Mesenteric fat pad (tissue), 1 donor: Measurements from ENCODE around the gene DNAH6. TPM values are rescaled to one million over a fixed set of nuclear protein-coding genes. Genes with fewer than 3 reads are reported as not detected.
A peak's percentile ranks its signal among the peaks of the same experiment; 100 is the strongest.

ENCODE experiments used
- DNase-seq: peaks from one replicate; pipeline ENCODE4 v3.0.0-alpha.2; 2020; ENCODE audit warnings: low spot score
- total RNA-seq: library from RNA; stranded (reverse); fragmentation: NEBNext Ultra II Directional; extraction: Animal tissue kit (Norgen Biotek cat#: 25700); gene quantifications from one replicate; pipeline ENCODE4 v1.2.1, GENCODE V29; 2021
- donor health status: DM: yes; HTN: yes; CAD: no.

DNAH6 gene
- total RNA-seq, 1 donor from 2014 or later: 0.77 TPM

DNA sequence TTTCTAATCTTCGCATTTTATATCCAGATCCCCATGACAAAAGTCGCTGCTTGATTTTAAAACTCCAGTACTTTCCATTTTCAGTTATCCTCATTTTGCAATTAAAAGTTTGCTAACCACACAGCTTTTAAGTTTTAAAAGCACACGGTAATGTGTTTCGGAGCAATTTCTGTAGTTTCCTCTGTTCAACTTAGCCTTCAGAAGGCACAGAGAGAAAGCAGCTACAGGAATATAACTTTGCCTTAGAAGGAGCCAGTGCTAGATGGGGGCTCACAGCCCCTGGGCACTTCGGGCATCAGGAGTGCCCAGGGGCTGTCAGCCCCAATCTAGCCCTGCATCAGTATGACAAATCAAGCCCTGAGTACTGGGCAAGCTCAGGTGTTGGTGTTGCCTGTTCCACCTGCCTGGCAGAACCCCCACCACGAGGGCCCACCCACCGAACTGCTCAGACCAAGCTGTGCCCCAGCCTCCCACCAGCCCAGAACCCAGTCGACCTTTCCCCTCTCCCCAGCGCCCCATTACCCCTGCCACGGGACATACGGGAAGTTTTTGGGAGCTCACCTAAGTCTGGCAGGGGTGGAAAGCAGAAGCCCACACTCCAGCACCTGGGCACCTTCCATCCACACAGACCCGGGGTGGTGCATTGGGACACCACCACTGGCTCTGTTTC lies 317.3 kb downstream of the DNAH6 start:
- peak; percentile 45 for DNase-seq

DNA sequence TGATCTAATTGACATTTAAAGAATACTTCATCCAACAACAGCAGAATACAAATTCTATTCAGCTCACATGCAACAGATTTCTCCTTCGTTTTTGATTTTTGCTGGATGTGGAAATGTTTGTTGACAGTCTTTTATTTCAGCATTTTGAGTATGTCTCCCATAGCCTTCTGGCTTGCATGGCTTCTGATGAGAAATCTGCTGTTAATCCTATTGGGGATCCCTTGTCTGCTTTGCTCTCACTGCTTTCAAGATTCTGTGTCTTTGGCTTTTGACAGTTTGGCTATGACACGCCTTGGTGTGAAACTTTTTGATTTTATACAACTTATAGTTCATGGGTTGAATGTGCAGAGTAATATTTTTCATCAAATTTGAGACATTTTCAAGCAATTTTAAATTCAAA lies 319.9 kb downstream of the DNAH6 start:
- no peak for DNase-seq

DNA sequence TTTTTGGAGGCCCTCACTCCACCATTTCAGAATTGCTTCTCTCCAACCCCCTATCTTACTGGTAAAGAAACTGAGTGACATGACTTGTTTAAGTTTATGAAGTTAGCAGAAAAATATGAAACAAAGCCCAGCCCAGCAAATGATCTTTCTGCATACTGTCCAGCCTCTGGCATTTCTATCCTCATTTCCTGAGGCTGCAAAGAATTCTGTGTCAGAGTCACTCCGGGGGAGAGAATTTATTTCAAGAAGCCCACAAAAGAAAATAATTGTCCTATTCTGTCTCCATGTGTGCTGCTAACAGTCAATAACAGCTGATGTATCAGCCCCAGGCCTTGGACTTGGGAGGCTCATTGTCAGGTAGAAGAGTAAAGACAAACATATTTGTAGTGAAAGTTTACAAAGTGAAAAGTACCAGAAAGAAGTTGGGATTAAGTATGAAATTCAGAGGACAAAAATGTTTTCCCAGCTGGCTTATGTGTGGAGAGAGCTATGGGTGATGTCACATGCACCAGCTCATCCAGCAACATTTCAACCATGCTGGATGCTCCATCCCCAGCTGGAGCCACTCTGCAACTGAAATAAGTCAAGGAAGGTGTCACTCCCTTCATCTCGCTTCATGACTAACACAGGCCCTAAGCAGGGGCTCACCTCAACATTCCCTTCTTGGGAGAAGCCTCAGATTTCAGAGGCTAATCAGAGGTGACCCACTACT lies 322.3 kb downstream of the DNAH6 start:
- DNase-seq: no peak

DNA sequence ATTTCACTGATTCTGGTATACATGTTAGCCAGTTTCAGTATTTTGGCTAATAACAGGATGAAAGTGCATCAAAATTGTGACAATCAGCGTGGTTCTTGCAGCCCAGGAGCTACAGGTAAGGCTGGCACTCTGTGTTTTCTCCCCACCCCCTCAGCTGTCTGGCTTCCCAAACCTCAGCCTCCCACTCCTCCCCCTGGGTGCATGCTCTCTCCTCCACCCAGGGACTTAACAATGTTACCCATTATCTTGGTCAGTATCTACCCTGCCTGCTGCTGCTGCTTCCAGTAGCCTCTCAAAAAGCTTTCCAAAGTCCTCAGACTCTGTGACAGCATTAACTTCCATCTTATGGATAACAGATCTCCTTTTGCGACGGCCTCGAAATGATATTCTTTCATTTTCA lies 323.6 kb downstream of the DNAH6 start:
- peak; percentile 14 for DNase-seq

DNA sequence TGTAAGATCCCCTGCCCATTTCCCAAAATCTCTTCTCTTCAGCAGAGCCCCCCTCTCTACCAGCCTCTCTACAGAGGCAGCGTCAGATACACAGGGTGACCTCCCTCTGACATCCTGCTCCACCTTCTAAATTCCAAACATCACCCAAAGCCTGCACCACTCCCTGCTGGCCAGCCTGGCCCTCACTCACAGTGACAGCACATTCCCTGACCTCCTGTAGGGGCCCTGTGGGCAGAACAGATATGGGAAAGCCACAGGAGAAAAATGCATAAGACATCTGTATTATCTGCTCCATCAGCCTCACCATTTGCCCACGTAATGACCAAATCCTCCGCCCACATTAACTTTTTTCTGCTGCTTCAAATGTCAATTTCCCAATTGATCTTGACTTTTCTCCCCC lies 324.0 kb downstream of the DNAH6 start:
- DNase-seq: peak; percentile 33

DNA sequence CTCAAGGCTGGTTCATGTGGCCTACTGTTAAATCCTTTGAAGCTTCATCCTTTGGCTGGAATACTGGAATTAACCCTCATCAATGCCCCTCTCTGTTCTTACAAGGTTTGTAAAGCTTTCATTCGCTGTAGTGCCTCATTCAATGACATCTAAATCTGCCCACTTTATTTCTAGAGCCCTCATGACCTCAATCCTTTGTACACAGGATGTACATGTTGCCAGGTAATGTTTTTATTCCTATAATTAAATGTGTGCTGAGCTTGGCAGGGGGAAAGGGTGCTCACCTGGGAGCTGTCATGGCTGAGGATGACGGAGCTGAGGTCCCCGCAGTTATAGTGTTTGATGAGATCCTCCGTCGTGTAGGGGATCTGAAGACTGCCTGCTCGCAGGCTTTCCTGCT lies 325.3 kb downstream of the DNAH6 start:
- DNase-seq: no peak

DNA sequence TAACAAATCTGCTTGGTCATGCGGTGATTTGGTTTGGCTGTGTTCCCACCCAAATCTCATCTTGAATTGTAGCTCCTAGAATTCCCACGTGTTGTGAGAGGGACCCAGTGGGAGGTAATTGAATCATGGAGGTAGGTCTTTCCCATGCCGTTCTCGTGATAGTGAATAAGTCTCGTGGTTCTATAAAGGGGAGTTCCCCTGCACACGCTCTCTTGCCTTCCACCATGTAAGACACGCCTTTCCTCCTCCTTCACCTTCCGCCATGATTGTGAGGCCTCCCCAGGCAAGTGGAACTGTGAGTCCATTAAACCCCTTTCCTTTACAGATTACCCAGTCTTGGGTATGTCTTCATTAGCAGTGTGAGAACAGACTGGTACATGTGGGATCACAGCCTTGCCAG lies 327.8 kb downstream of the DNAH6 start:
- peak; percentile 16 for DNase-seq

DNA sequence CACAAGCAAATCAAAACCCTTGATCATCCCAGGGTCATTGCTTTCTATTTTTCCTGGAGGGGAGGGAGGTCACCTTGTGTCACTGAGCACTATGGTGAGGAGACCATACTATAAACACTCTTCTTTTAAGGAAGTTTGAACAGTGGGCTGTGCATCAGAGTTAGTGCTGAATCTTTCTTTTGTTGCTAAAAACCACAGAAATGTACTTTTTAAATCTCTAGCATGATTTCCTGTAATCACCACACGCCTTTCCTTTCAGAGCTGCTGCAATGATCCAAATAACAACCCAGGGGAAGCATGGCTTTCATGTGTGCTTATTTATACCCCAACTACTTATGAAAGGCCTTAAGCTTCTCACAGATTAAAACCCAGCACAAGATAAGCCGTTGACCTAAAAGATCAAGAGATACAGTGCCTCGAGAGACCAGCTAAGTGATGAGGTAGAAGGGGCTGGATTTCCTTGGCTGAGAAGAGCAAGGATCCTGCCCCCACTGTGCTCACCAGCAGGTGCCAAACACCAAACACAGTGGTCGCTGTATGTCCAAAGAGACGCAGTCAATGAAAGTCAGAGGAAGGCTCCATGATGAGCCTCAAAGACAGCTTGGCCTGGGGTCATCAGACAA lies 329.9 kb downstream of the DNAH6 start:
- no peak for DNase-seq

DNA sequence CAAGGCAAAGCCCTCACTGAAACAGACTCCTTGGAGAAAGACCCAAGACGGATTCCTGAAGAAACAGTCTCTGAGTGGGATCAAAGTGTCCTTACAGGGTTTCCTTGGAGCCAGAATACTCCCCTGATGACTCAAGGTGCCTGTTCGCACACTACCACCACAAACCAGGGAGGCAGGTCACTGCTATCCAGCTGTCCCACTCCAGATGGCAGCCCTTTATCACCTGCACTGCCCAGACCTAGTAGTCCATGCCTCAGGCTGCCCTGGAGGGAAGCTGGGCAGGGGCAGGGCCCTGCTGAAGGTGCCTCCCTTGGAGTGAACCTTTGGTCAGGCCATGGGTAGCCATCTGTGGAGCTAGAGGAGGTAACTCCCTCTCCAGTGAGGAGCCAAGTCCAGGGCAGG lies 330.4 kb downstream of the DNAH6 start:
- DNase-seq: no peak

DNA sequence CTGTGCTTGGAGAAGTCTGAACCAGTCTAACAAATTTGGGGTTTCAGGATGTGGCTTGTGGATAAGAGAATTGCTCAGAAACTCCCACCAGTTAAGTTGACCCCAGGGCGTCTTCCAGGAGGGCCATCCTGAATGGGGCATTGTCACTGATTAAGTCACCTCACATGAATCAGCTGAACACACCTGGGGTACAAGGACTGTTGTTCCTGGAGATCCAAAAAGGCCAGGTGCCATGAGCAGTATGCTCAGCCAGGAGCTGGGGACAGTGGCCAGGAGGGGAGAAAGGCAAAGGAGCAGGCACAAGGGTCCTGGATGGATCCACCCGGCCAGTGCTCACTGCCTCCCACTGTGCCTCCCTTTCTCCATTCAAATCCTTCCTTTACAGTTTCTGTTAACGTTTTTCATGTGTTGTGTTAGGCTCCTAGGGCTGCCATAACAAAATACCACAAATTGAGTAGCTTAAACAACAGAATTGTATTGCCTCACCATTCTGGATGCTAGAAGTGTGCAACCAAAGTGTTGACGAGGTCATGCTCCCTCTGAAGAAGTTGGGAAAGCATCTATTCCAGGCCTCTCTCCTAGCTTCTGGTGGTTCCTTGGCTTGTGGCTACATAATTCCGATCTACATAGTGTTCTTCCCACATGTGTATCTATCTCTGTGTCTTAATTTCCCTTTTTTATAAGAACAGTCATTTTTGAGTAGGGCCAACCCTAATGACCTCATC lies 331.2 kb downstream of the DNAH6 start:
- DNase-seq: no peak

DNA sequence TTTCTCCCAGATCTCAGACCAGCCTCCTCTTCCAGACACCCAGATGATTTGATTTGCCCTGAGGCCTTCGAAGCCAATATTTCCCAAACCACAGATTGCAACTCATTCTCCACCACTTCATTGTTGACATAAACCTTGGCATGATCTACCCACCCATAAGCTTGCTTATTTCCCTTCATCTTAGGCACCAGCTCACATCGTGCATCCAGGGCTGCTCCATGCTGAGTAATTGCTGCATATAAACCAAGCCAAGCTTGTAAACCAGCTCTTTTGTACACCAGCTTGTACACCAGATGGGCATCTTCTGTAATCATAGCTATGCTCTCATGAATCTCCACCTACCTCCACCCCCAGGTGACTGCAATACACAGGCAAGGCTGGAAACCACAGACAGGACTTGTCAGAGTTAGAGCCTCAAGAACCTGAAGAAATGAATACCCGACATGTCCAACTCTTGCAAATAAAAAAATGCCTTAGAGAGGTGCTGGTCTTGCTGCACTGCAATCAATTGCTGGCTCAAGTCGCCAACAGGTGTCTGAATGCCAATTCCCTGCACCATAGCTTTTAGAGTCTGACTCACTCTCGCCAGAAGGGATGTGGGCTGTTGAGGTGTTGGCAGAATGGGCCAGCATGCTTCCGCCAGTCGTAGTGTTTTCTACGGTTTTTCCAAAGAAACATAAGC lies 333.1 kb downstream of the DNAH6 start:
- DNase-seq: no peak

DNA sequence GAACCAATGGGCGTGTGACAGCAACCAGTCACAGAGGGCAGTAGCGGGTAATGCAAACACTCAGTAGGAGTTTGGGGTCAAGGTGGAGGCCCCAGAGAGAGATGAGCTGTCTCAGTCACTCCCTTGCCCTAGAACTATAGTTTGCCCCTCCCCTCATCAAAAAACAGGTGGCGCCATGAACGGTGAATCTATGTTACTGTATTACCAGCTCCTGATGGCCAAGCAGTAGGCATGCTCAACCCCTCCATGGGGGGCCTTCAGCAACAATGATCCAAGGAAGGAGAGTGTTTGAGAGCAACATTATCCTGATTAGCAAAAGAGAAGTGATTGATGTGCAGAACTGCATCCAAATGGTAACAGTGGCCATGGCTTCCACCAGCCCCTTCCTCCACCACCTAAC lies 334.2 kb downstream of the DNAH6 start:
- DNase-seq: peak; percentile 30

DNA sequence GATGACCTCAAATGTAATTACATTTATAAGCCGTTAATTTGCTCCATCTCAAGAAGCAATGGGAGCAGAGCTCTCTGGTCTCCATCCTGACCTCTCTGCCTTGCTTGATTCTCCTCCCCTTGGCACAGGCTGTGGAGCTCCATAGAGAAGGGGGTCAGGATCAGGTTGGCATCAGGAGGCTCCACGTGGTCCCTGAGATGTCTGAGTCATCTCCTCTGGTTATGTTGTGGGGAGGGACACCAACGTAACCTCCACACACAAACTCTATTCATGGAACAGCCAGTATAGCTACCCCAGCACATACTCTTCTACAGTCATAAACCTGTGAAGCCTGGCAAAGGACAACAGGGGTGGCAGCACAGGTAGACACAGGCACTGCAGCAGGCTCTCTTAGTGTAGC lies 335.6 kb downstream of the DNAH6 start:
- DNase-seq: no peak

DNA sequence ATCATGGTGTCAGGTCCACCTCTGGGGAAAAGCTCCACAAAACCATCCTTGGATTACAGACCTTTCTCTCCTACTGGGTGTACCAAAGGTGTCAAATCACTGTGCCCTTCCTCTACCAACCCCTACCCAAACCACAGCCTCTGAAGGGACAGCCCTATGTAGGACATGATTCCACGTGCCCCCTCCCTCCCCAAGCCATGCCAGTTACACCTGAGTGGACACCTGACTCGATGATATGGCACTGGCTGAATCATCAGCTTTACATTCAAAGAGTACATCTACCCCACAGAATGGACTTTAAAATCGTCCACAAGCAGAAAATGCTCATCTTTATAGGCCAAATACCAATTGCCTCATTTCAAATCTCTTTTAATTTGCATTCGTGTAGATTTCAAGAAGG lies 338.6 kb downstream of the DNAH6 start:
- DNase-seq: no peak

DNA sequence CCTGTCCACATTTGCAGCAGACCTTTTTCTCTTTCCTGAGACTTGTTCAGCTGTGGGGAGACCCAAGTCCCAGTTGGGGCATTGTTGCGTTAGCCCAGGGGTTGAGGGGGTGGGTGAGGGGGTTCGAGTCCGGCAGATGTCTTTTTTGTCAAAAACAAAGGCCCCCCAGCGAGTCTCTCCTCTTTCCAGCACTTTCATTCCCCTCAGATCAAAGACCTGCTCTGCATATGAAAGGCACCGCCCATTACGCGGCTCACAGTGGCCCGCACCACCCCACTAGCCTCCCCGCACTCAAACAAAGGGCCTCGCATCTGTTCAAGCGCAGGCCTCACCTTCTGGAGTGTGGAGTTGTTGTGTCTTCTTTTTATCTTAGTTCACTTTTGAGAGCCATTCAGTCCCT lies 339.4 kb downstream of the DNAH6 start:
- no peak for DNase-seq

DNA sequence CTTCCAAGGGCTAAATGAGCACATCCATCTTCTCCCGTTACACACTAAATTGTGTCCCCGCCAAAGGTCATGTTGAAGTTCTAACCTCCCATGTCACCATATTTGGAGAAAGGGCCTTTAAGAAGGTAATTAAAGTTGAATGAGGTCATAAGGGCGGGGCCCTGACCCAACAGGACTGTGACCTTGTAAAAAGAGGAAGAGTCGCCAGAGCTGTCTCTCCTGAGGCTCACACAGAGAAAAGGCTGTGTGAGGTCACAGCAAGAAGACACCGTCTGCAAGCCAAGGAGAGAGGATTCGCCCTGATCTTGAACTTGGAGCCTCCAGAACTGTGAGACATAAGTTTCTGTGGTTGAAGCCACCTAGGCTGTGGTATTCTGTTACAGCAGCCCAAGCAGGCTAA lies 340.5 kb downstream of the DNAH6 start:
- DNase-seq: no peak

DNA sequence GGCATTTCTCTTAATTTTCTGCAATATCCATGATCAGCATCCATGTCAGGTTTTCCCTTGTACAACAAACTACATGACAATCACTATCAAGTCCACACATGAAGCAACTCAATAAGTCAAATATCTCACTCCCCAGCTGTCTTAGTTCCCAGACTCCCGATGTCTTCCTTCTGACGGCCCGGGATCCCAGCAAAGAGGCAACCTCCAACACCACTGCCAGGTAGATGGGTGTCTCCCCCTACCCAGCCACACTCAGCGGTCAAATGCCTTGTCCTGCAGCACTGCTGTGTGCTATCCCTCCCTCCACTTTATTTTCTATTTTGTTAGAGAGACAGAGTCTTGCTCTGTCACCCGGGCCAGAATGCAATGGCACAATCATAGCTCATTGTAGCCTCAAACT lies 341.3 kb downstream of the DNAH6 start:
- DNase-seq: no peak

DNA sequence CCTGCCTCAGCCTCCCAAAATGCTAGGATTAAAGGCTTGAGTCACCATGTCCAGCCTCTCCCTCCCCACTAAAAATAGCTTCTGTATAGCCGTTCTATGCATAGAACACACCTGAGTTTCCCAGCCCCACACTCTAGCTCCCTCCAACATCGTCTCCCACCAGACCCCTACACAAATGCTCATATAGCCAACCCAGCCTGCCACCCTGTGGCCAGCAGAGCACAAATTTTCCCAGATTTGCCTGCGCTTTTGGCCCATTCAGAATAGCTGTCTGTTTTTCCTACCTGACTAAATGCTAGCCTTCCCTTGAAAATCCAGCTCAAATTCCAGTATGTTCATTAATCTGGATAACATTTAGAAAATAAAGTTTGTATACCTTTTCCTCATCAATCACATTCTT lies 341.8 kb downstream of the DNAH6 start:
- DNase-seq: no peak

DNA sequence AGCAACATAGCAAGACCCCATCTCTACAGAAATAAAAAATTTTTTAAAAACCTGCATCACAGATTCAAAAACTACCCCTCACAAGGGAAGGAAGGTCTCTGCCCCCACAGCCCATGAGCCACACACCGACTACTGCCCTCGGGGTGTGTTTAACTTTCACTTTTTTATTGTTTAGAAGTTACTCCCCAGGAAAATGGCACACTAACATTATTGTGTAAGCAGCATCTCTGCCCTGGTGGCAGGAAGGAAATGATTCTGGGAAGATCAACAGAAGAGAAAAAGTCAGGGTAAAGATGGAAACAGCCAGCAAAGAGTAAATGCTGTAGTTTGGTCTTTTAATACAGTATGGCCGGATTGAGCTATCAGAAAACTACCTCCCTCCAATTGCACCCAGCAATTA lies 342.6 kb downstream of the DNAH6 start:
- no peak for DNase-seq

DNA sequence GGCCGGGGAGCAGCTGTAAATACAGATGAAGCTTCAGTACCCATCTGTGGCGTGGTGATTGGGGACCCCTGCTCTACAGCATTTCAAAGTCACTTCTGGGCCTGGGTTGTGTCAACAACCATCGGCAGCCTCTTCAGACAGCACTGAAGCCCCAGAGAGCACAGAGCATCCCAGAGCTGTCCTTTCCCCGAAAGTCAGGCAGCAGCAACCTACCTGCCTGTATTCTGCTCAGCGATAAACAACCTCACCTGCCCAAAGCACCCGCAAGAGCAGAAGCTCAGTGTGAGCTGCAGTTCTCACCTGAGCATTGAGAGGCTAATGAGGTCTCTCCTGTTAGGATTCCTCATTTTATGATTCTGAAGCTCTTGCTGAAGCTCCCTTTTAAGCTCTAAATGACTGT lies 345.2 kb downstream of the DNAH6 start:
- peak; percentile 51 for DNase-seq

DNA sequence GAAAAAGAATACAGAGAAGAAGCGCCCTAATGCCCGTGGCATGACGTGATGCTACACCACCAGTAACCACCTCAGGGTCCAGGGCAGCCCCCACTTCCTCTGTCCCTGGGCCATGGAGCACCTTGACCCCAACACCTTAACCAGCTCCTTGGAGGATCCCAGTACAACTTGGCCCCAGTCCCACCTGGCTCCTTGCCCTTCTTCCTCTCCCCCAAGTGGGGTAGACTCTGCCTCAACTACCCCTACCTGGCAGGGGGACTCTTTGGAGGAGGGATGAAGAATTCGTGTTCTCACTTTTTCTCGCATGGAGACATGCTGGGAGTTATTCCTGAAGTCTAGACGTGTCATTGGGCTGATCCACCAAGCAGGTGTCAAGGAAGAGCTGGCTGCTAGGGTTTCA lies 345.7 kb downstream of the DNAH6 start:
- no peak for DNase-seq
